Astrocyte (in vitro differentiated cells and primary cell): ENCODE results near the gene HYAL1.

Experiments
- CTCF ChIP-seq: IDR thresholded peaks from 2 replicates; pipeline ENCODE4 v1.5.1; 2011; ENCODE audit warnings: low read depth, mild to moderate bottlenecking, inconsistent platforms, low read length, moderate library complexity; ENCODE audit not compliant: insufficient read depth
- EZH2 ChIP-seq: IDR thresholded peaks from 2 replicates; pipeline ENCODE4 v1.6.1; 2012; ENCODE audit warnings: mild to moderate bottlenecking, low read length, inconsistent platforms; ENCODE audit not compliant: insufficient read depth

- TF ChIP-seq CTCF (no peak), EZH2 (no peak)
Observed at GRCh38 chr3:50323614-50324199, 20.3 kb upstream of the HYAL1 start.
